NCI-H526 (cell line): ENCODE measurements around the gene FCRL3.

Source experiments
- DNase-seq, 2 experiments: peaks; one replicate each; lab custom pipeline; 2025; lab: John Stamatoyannopoulos, UW

Gene FCRL3

GRCh38 chr1:157678721-157679120, 21.8 kb downstream of the FCRL3 start:
- no peak for DNase-seq

GRCh38 chr1:157673008-157673407, 27.6 kb downstream of the FCRL3 start:
- DNase-seq, result no peak

GRCh38 chr1:157671895-157672294, 28.7 kb downstream of the FCRL3 start:
- no peak for DNase-seq

GRCh38 chr1:157659576-157660247, 40.9 kb downstream of the FCRL3 start:
- no peak for DNase-seq

GRCh38 chr1:157658571-157658970, 42.0 kb downstream of the FCRL3 start:
- DNase-seq, result no peak

GRCh38 chr1:157653494-157653873, 47.1 kb downstream of the FCRL3 start:
- DNase-seq, result no peak

GRCh38 chr1:157652859-157653493, 47.6 kb downstream of the FCRL3 start:
- no peak for DNase-seq

- DNase-seq, result no peak
Observed at GRCh38 chr1:157648317-157648716, 52.3 kb downstream of the FCRL3 start.

- DNase-seq, result no peak
Observed at GRCh38 chr1:157646144-157646543, 54.4 kb downstream of the FCRL3 start.

GRCh38 chr1:157641177-157641576, 59.4 kb downstream of the FCRL3 start:
- peak in 1 of 2 experiments; percentile 51 for DNase-seq

- no peak for DNase-seq
Observed at GRCh38 chr1:157639800-157640199, 60.8 kb downstream of the FCRL3 start.

- DNase-seq, result no peak
Observed at GRCh38 chr1:157628773-157629172, 71.8 kb downstream of the FCRL3 start.
